HepG2 (cell line): Measurements from ENCODE around the gene GLYATL3. TPM values are rescaled to one million over a fixed set of nuclear protein-coding genes. Genes with fewer than 3 reads are reported as not detected.

ENCODE experiments used
- ATAC-seq: fragments of 200-7000 bp; cut with Tn5 transposase; 3 replicates; pipeline ENCODE4 v1.9.1; 2020; ENCODE audit warnings: mild to moderate bottlenecking, moderate library complexity
- BruUV-seq: library from RNA; stranded (reverse); fragments of 400-500 nt; replicated peaks from 2 replicates; lab custom pipeline; 2021; lab: Mats Ljungman, UMichigan
- CTCF ChIA-PET: fragments of 300-600 bp; formaldehyde crosslinking; extraction: SDS; loops from one replicate; lab custom pipeline; 2021; ENCODE audit warnings: low total read pairs, inconsistent platforms, low intra/inter-chr PET ratio; lab: Yijun Ruan, JAX
- POLR2A ChIA-PET: fragments of 350-600 bp; sonication (Branson Sonifier 250); formaldehyde crosslinking; loops from one replicate; lab custom pipeline; 2020; ENCODE audit warnings: antibody characterized with exemption, inconsistent platforms; lab: Yijun Ruan, JAX
- DNase-seq: peaks from one replicate; pipeline ENCODE4 v3.0.0-alpha.2; 2015; ENCODE audit warnings: low spot score
- FAIRE-seq: peaks from 3 replicates; lab custom pipeline; 2011; peaks lifted over from hg19 to GRCh38; lab: Jason Lieb, UNC
- H2AFZ ChIP-seq: one replicate; pipeline ENCODE4 v1.6.1; 2011; ENCODE audit warnings: low read length, inconsistent platforms
- H3K27ac ChIP-seq: fragments of 300-600 bp; 3 replicates; pipeline ENCODE4 v1.8.0; 2011; ENCODE audit warnings: mixed run types, mild to moderate bottlenecking, mixed read lengths, low read length, inconsistent platforms; ENCODE audit not compliant: insufficient read depth; ENCODE audit errors: extremely low read length
- H3K27me3 ChIP-seq, 2 experiments: fragments of 200-600 bp in 1 of 2; 2 replicates in 1 of 2; 3 replicates in 1 of 2; pipeline versions ENCODE4 v1.6.0 to v1.8.0; 2011; ENCODE audit warnings: low read length in 2 of 2, mild to moderate bottlenecking in 2 of 2, moderate library complexity in 2 of 2, inconsistent platforms in 1 of 2; ENCODE audit not compliant: insufficient read depth in 2 of 2, control insufficient read depth in 1 of 2
- H3K36me3 ChIP-seq, 2 experiments: fragments of 200-600 bp in 1 of 2; replicated peaks in 1 of 2; 2 replicates in 1 of 2; 3 replicates in 1 of 2; pipeline versions ENCODE4 v1.5.1 to v1.8.0; 2011; ENCODE audit warnings: low read length in 2 of 2, inconsistent platforms in 1 of 2; ENCODE audit not compliant: insufficient read depth in 2 of 2, control insufficient read depth in 1 of 2
- H3K4me1 ChIP-seq: 2 replicates; pipeline ENCODE4 v1.5.1; 2012; ENCODE audit warnings: low read length, inconsistent platforms; ENCODE audit not compliant: insufficient read depth
- H3K4me2 ChIP-seq: 2 replicates; pipeline ENCODE4 v1.6.0; 2011; ENCODE audit warnings: low read depth, low read length, inconsistent platforms
- H3K4me3 ChIP-seq, 3 experiments: fragments of 200-600 bp in 1 of 3; sonication (generic), shearing (Covaris generic) in 1 of 3; replicated peaks in 1 of 3; 2 replicates each; pipeline ENCODE4 v1.5.1; 2011 to 2016; ENCODE audit warnings: low read length in 3 of 3, inconsistent platforms in 2 of 3, low read depth in 2 of 3, mild to moderate bottlenecking in 2 of 3, control low read depth in 1 of 3, mixed read lengths in 1 of 3; ENCODE audit not compliant: insufficient read depth in 1 of 3
- H3K79me2 ChIP-seq: one replicate; pipeline ENCODE4 v1.6.1; 2011; ENCODE audit warnings: low read length, inconsistent platforms; ENCODE audit not compliant: insufficient read depth
- H3K9ac ChIP-seq: 2 replicates; pipeline ENCODE4 v1.6.0; 2011; ENCODE audit warnings: mild to moderate bottlenecking, low read depth, low read length, inconsistent platforms; ENCODE audit not compliant: insufficient read depth
- H3K9me3 ChIP-seq: 2 replicates; pipeline ENCODE4 v1.5.1; 2012; ENCODE audit warnings: mild to moderate bottlenecking, low read length
- H4K20me1 ChIP-seq: 2 replicates; pipeline ENCODE4 v1.6.0; 2011; ENCODE audit warnings: inconsistent platforms, mild to moderate bottlenecking, low read length, moderate library complexity; ENCODE audit not compliant: insufficient read depth
- ARNT ChIP-seq: fragments of 450-650 bp; IDR thresholded peaks from 2 replicates; pipeline ENCODE4 v1.6.1; 2017
- HNRNPK ChIP-seq: fragments of 200-400 bp; formaldehyde crosslinking; IDR thresholded peaks from 2 replicates; pipeline ENCODE4 v1.6.1; 2018; ENCODE audit warnings: low read length, low read depth, moderate library complexity, mild to moderate bottlenecking; ENCODE audit not compliant: poor library complexity, severe bottlenecking
- KDM6A ChIP-seq: IDR thresholded peaks from 2 replicates; pipeline ENCODE4 v1.6.1; 2016; ENCODE audit warnings: low read depth
- MAZ ChIP-seq, 2 experiments: sonication (generic) in 1 of 2; formaldehyde crosslinking in 1 of 2; IDR thresholded peaks; 2 replicates each; pipeline versions ENCODE4 v1.5.0 to v1.6.1; 2012 to 2020; ENCODE audit warnings: low read depth in 2 of 2, mild to moderate bottlenecking in 2 of 2, borderline replicate concordance in 1 of 2, improper control_type of control experiment in 1 of 2, low read length in 1 of 2, missing genetic modification reagents in 1 of 2, moderate library complexity in 1 of 2
- SMAD9 ChIP-seq: sonication (generic); formaldehyde crosslinking; IDR thresholded peaks from 2 replicates; pipeline ENCODE4 v1.5.1; 2020; ENCODE audit warnings: mild to moderate bottlenecking, missing genetic modification reagents
- ZNF34 ChIP-seq: sonication (generic); formaldehyde crosslinking; IDR thresholded peaks from 2 replicates; pipeline ENCODE4 v1.4.0; 2020; ENCODE audit warnings: mild to moderate bottlenecking, missing genetic modification reagents, borderline replicate concordance
- ZNF720 ChIP-seq: sonication (generic); formaldehyde crosslinking; IDR thresholded peaks from 2 replicates; pipeline ENCODE4 v1.4.0; 2020; ENCODE audit warnings: missing genetic modification reagents
- ZNF749 ChIP-seq: sonication (generic); formaldehyde crosslinking; IDR thresholded peaks from 2 replicates; pipeline ENCODE4 v1.8.0; 2022; ENCODE audit warnings: mild to moderate bottlenecking, missing genetic modification reagents, moderate library complexity, borderline replicate concordance
- WGBS: methylation state at CpG from one replicate; pipeline ENCODE4 v1.1.6; 2017; ENCODE audit warnings: low lambda C conversion rate; 5-methylcytosine and 5-hydroxymethylcytosine counted together
- in situ Hi-C: cut with HindIII; loops from 2 replicates; pipeline ENCODE4 v1.10.0; 2017; ENCODE audit warnings: low pct_unique_long_range_greater_than_20kb; ENCODE audit not compliant: extremely low pct_ligation_motif_present
- intact Hi-C: fragments of 100-400 bp; cut with micrococcal nuclease; formaldehyde crosslinking; loops from one replicate; pipeline ENCODE4 v1.10.0; 2022; ENCODE audit not compliant: unreplicated experiment
- polyA plus RNA-seq, 8 experiments: library from polyadenylated mRNA; depleted of rRNA in 3 of 8; stranded (reverse) in 7 of 8; unstranded in 1 of 8; fragments of >200 nt; fragmentation: Illumina TruSeq in 4 of 8; extraction: Trizol in 4 of 8; gene quantifications; 2 replicates each; pipeline versions ENCODE4 v1.2.1 to v1.2.3, GENCODE V29; 2011 to 2016; ENCODE audit warnings: low read depth in 4 of 8, missing spikeins in 1 of 8, mixed read lengths in 1 of 8; ENCODE audit not compliant: insufficient read depth in 1 of 8
- total RNA-seq, 5 experiments: library from RNA; depleted of rRNA; stranded (reverse); fragments of >200 nt; fragmentation: Illumina TruSeq; extraction: Trizol; gene quantifications; 2 replicates each; pipeline ENCODE4 v1.2.3, GENCODE V29; 2016; ENCODE audit warnings: low read depth in 1 of 5
- TF ChIP-seq, protein P1 (sequence below): sonication (generic); formaldehyde crosslinking; IDR thresholded peaks from 2 replicates; pipeline ENCODE4 v1.5.1; 2020; ENCODE audit warnings: missing genetic modification reagents, mild to moderate bottlenecking, borderline replicate concordance
- TF ChIP-seq, protein P2 (sequence below): sonication (generic); formaldehyde crosslinking; IDR thresholded peaks from 2 replicates; pipeline ENCODE4 v1.5.0; 2020; ENCODE audit warnings: missing genetic modification reagents
- TF ChIP-seq, protein P3 (sequence below): IDR thresholded peaks from 2 replicates; pipeline ENCODE4 v1.4.0; 2020; ENCODE audit warnings: mild to moderate bottlenecking, missing genetic modification reagents

GLYATL3 gene
- total and polyA plus RNA-seq, 2 of the 13 experiments (the other 11 are each of a cell fraction or from before 2014, with no cell fraction given) = 0.05 TPM; not detected in 1

DNA sequence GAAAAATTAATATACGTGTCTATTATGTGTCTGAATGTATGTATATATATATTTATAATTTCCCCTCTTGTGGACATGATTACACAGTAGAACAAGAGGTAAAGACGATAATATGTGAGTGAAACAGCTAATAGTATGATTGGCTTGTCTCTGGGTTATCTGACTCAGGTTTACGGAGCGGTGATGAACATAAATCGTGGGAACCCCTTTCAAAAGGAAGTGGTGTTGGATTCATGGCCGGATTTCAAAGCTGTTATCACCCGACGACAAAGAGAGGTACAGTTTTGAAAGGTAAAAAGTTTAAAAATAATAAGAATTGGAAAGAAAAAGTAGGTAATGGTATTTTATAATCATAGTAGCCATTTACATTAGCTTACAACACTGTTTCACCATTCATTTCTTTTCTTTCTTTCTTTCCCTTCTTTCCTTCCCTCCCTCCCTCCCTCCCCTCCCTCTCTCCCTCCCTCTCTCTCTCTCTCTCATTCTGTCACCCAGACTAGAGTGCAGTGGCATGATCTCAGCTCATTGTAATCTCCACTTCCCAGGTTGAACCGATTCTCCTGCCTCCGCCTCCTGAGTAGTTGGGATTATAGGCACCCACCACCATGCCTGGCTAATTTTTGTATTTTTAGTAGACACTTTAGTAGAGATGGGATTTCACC is 15.9 kb downstream of the GLYATL3 start:
- Histone ChIP-seq H2AFZ (no peak overlapping the region), H3K4me1 (peaks cover 44% of the 10 kb centered on the region), H3K9me3 (no peaks in the 10 kb centered on the region), H3K36me3 (no peaks in the 10 kb centered on the region), H3K27me3 (no peaks in the 10 kb centered on the region), H3K4me2 (no peak overlapping the region), H3K79me2 (no peaks in the 10 kb centered on the region), H3K9ac (no peak overlapping the region), H3K4me3 (no peak overlapping the region), H3K27ac (no peak overlapping the region), H4K20me1 (no peaks in the 10 kb centered on the region)
- no TSS peak for BruUV-seq
- ATAC-seq = no peak
- ChIA-PET POLR2A (no interaction called here), CTCF (no interaction called here)
- DNase-seq = no peak
- no peak for FAIRE-seq
- intact Hi-C loops = no loop called here
- in situ Hi-C loops = no loop called here
- no peak for TF ChIP-seq ZNF34 (CRISPR knock-in tag)
- TF ChIP-seq, protein P1, sequence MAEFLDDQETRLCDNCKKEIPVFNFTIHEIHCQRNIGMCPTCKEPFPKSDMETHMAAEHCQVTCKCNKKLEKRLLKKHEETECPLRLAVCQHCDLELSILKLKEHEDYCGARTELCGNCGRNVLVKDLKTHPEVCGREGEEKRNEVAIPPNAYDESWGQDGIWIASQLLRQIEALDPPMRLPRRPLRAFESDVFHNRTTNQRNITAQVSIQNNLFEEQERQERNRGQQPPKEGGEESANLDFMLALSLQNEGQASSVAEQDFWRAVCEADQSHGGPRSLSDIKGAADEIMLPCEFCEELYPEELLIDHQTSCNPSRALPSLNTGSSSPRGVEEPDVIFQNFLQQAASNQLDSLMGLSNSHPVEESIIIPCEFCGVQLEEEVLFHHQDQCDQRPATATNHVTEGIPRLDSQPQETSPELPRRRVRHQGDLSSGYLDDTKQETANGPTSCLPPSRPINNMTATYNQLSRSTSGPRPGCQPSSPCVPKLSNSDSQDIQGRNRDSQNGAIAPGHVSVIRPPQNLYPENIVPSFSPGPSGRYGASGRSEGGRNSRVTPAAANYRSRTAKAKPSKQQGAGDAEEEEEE (CRISPR knock-in tag) = no peak
- TF ChIP-seq HNRNPK = peak; percentile 93
- TF ChIP-seq ZNF720 (CRISPR knock-in tag) = no peak
- WGBS = 94% methylated on average over 10 of the region's 10 CpGs

DNA sequence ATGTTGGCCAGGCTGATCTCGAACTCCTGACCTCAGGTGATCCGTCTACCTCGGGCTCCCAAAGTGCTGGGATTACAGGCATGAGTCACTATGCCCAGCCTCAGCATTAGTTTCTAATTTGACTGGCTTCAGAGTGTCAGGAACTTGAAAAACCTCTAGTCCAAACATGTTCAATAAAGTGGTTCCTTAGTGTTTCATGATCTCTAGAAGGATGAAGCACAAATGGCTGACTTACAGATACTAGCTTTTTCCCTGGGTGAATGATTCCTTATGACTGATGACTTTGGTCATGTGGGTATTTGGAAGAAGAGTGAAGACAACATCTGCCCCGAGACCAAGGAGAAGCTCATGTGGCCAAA is 16.4 kb downstream of the GLYATL3 start:
- ChIA-PET POLR2A (no interaction called here), CTCF (no interaction called here)
- Histone ChIP-seq H3K4me3 (no peak overlapping the region), H2AFZ (no peak overlapping the region), H4K20me1 (no peaks in the 10 kb centered on the region), H3K36me3 (no peaks in the 10 kb centered on the region), H3K9me3 (no peaks in the 10 kb centered on the region), H3K4me1 (peaks cover 46% of the 10 kb centered on the region), H3K79me2 (no peaks in the 10 kb centered on the region), H3K4me2 (no peak overlapping the region), H3K9ac (no peak overlapping the region), H3K27ac (no peak overlapping the region), H3K27me3 (no peaks in the 10 kb centered on the region)
- ATAC-seq = no peak
- intact Hi-C loops (no loop called here), in situ Hi-C loops (no loop called here)
- BruUV-seq = no TSS peak
- no peak for DNase-seq
- no peak for FAIRE-seq
- WGBS = 89% methylated on average over 4 of the region's 4 CpGs
- TF ChIP-seq ZNF749 (CRISPR knock-in tag) (no peak), KDM6A (CRISPR knock-in tag) (no peak), MAZ (IDR thresholded peaks at IDR 0.05; ENCODE audit: borderline replicate concordance, low read depth, low read length) (no peak), MAZ (CRISPR knock-in tag; IDR thresholded peaks at IDR 0.05; ENCODE audit: low read depth) (no peak), ARNT (no peak), SMAD9 (CRISPR knock-in tag) (no peak)
- TF ChIP-seq, protein P2, sequence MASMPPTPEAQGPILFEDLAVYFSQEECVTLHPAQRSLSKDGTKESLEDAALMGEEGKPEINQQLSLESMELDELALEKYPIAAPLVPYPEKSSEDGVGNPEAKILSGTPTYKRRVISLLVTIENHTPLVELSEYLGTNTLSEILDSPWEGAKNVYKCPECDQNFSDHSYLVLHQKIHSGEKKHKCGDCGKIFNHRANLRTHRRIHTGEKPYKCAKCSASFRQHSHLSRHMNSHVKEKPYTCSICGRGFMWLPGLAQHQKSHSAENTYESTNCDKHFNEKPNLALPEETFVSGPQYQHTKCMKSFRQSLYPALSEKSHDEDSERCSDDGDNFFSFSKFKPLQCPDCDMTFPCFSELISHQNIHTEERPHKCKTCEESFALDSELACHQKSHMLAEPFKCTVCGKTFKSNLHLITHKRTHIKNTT = no peak
- TF ChIP-seq, protein P3, sequence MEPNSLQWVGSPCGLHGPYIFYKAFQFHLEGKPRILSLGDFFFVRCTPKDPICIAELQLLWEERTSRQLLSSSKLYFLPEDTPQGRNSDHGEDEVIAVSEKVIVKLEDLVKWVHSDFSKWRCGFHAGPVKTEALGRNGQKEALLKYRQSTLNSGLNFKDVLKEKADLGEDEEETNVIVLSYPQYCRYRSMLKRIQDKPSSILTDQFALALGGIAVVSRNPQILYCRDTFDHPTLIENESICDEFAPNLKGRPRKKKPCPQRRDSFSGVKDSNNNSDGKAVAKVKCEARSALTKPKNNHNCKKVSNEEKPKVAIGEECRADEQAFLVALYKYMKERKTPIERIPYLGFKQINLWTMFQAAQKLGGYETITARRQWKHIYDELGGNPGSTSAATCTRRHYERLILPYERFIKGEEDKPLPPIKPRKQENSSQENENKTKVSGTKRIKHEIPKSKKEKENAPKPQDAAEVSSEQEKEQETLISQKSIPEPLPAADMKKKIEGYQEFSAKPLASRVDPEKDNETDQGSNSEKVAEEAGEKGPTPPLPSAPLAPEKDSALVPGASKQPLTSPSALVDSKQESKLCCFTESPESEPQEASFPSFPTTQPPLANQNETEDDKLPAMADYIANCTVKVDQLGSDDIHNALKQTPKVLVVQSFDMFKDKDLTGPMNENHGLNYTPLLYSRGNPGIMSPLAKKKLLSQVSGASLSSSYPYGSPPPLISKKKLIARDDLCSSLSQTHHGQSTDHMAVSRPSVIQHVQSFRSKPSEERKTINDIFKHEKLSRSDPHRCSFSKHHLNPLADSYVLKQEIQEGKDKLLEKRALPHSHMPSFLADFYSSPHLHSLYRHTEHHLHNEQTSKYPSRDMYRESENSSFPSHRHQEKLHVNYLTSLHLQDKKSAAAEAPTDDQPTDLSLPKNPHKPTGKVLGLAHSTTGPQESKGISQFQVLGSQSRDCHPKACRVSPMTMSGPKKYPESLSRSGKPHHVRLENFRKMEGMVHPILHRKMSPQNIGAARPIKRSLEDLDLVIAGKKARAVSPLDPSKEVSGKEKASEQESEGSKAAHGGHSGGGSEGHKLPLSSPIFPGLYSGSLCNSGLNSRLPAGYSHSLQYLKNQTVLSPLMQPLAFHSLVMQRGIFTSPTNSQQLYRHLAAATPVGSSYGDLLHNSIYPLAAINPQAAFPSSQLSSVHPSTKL (CRISPR knock-in tag) = no peak
